ENCODE measurements around the gene ESYT2. TPM values are rescaled to one million over a fixed set of nuclear protein-coding genes. Genes with fewer than 3 reads are reported as not detected.

The ESYT2 gene
- total RNA-seq, 1 donor from 2014 or later, result 103 TPM

- no peak for DNase-seq (ENCODE audit: low spot score)
- intact Hi-C loops (cut with DNase I), result no loop called here
- no peak for ATAC-seq
These were observed 90.5 kb downstream of the ESYT2 start for GRCh38 chr7:158738841-158739240.

- intact Hi-C loops (cut with DNase I), result no loop called here
- ATAC-seq (no peak), DNase-seq (ENCODE audit: low spot score) (no peak)
These were observed 92.1 kb downstream of the ESYT2 start for GRCh38 chr7:158737064-158737695.

- intact Hi-C loops (cut with DNase I), result no loop called here
- DNase-seq (ENCODE audit: low spot score) (no peak), ATAC-seq (no peak)
These were observed 93.4 kb downstream of the ESYT2 start for GRCh38 chr7:158735935-158736334.

- no peak for DNase-seq (ENCODE audit: low spot score)
- intact Hi-C loops (cut with DNase I), result no loop called here
- ATAC-seq, result no peak
These were observed 94.4 kb downstream of the ESYT2 start for GRCh38 chr7:158734861-158735260.

GRCh38 chr7:158733775-158734494 lies 95.4 kb downstream of the ESYT2 start:
- intact Hi-C loops (cut with DNase I), result no loop called here
- ATAC-seq (no peak), DNase-seq (ENCODE audit: low spot score) (no peak)

- DNase-seq (ENCODE audit: low spot score), result no peak
- ATAC-seq, result no peak
- intact Hi-C loops (cut with DNase I), result no loop called here
These were observed 96.1 kb downstream of the ESYT2 start for GRCh38 chr7:158733220-158733519.

GRCh38 chr7:158732494-158733219 lies 96.7 kb downstream of the ESYT2 start:
- intact Hi-C loops (cut with DNase I), result no loop called here
- ATAC-seq (no peak), DNase-seq (ENCODE audit: low spot score) (no peak)

- intact Hi-C loops (cut with DNase I), result no loop called here
- ATAC-seq (no peak), DNase-seq (ENCODE audit: low spot score) (no peak)
These were observed 97.5 kb downstream of the ESYT2 start for GRCh38 chr7:158731761-158732160.

- intact Hi-C loops (cut with DNase I), result no loop called here
- ATAC-seq (no peak), DNase-seq (ENCODE audit: low spot score) (no peak)
These were observed 98.6 kb downstream of the ESYT2 start for GRCh38 chr7:158730383-158731346.

- no peak for DNase-seq (ENCODE audit: low spot score)
- no peak for ATAC-seq
- intact Hi-C loops (cut with DNase I), result no loop called here
These were observed 99.5 kb downstream of the ESYT2 start for GRCh38 chr7:158729646-158730382.

- intact Hi-C loops (cut with DNase I), result no loop called here
- no peak for ATAC-seq
- DNase-seq (ENCODE audit: low spot score), result no peak
These were observed 100.2 kb downstream of the ESYT2 start for GRCh38 chr7:158728911-158729645.

- intact Hi-C loops (cut with DNase I), result no loop called here
- no peak for DNase-seq (ENCODE audit: low spot score)
- ATAC-seq, result no peak
These were observed 101.6 kb downstream of the ESYT2 start for GRCh38 chr7:158727690-158728089.

GRCh38 chr7:158726277-158726807 lies 103.0 kb downstream of the ESYT2 start:
- no peak for ATAC-seq
- no peak for DNase-seq (ENCODE audit: low spot score)
- intact Hi-C loops (cut with DNase I), result no loop called here

- DNase-seq (ENCODE audit: low spot score), result no peak
- intact Hi-C loops (cut with DNase I), result no loop called here
- ATAC-seq, result no peak
These were observed 103.9 kb downstream of the ESYT2 start for GRCh38 chr7:158725506-158725800.

GRCh38 chr7:158724658-158725505 lies 104.4 kb downstream of the ESYT2 start:
- intact Hi-C loops (cut with DNase I), result no loop called here
- DNase-seq (ENCODE audit: low spot score), result no peak
- no peak for ATAC-seq

GRCh38 chr7:158723714-158724385 lies 105.5 kb downstream of the ESYT2 start:
- ATAC-seq (no peak), DNase-seq (ENCODE audit: low spot score) (no peak)
- intact Hi-C loops (cut with DNase I), result no loop called here

GRCh38 chr7:158723266-158723665 lies 106.0 kb downstream of the ESYT2 start:
- no peak for ATAC-seq
- intact Hi-C loops (cut with DNase I), result no loop called here
- no peak for DNase-seq (ENCODE audit: low spot score)
